Measurements from ENCODE around the gene KIF18B.
"Not testable (repeated sequence)": the region's sequence is repeated elsewhere in the genome, so short reads cannot be mapped to it uniquely, and the experiment has no call there.

KIF18B gene

GRCh38 chr17:44968225-44969143 lies 20.9 kb upstream of the KIF18B start, which contains the start of gene C1QL1:
TSS of gene C1QL1 (minus strand) at chr17:44968303. CDS start at chr17:44968048, 255 bp downstream.
- DNase-seq, result peak; percentile 54 to 77

- no peak for DNase-seq
Observed at GRCh38 chr17:44967907-44968224, 20.3 kb upstream of the KIF18B start.

DNA sequence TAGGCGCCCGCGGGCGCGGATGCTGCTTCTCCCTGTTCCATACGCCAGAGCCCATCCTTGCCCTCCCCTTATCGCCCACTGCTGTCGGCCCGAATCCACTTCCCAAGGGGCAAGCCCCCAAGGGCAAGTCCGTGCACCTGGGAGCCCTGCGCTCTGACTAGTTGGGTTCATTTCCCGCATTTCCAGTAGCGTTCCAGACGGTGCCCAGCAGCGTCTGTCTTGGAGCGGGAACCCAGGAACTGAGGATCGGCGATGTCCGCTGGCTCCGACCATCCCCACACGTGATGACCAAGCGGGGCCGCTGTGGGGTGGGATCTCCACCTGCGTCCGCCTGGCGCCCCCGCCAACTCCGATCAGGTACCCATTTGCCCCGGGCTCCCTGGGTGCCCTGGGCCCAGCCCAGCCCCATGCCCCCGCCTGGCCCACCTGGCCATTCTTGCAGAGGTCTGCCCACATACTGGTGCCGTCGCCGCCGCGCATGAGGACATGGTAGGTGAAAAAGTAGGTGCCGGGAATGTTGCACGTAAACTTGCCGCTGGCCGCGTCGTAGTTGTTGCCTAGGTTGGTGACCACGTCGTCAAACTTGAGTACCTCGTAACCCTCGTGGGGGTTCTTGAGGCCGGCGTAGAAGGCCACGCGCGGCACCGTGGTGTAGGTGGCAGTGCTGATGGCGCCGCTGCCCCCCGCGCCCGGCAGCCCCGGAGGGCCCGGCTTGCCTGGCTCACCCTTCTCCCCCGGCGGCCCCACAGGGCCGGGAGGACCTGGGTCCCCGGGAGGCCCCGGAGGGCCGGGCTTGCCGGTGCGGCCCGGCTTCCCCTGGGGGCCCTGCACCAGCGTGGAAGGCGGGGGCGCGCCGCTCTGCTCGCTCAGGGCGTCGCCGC lies 19.7 kb upstream of the KIF18B start:
- DNase-seq, result no peak

DNA sequence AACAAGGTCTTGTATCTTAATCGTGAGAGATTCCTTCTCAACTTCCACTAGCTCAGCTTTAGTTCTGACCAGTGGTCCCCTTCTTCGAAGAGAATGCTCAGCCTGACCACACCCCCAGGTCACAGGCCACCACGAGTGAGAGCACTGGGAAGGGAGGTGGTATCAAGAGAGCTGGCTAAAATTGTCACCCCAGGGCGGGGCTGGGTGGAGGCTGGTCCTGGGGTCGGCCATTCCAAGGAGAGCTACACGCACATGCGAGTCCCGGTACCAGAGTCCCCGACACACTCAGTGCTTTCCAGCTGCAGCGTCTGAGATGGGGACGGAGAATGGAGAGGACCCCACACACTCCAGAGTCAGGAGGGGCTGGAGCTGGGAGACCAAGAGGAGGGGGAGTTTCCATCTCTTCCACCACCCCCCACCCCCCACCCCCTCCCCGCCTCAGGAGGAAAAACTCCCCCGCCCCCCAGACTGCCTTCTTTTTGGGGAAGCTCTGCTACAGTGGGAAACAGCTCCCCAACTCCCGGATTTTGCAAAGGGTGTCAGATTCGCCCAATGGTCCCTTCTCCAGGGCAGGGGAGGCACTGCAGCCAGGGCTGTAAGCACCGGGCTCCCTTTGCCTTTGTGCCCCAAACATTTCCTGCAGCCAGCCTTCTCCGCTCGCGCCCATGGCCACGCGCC lies 18.9 kb upstream of the KIF18B start:
- no peak for DNase-seq

DNA sequence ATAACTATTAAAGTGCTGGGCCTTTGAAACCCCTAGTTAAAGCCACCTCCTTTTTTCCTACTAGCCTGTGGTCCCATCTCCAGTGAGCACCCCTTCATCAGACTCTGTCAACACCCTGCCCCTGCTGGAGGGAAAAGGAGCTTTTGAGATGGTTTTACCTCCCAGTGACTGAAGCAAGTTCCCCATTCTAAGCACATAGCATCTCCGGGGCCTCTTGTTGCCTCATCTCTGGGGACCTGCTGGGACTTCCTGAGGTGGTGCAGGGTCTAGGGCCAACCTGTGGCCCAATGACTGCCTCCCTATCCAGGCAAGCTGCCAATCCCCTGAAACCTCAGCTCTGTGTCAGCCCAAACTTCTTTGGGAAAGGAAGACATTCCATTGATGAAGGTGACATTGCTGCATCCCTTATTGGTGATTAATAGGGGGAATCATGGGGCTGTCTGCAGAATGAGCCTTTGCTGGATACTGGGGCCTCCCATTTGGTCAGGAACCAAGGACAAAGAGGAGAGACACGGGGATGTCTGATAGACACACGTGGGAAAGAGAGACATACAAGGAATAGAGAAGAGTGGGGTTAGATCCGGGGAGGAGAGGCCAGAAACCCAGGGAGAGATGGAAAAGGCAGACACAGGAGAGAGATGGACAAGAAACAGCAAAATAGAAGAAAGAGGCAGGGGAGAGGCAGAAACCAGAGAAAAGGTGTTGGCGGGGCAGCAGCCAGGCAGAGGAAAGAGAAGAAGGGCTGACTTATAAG lies 18.1 kb upstream of the KIF18B start:
- no peak for DNase-seq

- no peak for DNase-seq
Observed at GRCh38 chr17:44961921-44962350, 14.4 kb upstream of the KIF18B start.

- DNase-seq, result no peak
Observed at GRCh38 chr17:44960691-44961090, 13.1 kb upstream of the KIF18B start.

- DNase-seq, result no peak
Observed at GRCh38 chr17:44959821-44960531, 12.4 kb upstream of the KIF18B start.

DNA sequence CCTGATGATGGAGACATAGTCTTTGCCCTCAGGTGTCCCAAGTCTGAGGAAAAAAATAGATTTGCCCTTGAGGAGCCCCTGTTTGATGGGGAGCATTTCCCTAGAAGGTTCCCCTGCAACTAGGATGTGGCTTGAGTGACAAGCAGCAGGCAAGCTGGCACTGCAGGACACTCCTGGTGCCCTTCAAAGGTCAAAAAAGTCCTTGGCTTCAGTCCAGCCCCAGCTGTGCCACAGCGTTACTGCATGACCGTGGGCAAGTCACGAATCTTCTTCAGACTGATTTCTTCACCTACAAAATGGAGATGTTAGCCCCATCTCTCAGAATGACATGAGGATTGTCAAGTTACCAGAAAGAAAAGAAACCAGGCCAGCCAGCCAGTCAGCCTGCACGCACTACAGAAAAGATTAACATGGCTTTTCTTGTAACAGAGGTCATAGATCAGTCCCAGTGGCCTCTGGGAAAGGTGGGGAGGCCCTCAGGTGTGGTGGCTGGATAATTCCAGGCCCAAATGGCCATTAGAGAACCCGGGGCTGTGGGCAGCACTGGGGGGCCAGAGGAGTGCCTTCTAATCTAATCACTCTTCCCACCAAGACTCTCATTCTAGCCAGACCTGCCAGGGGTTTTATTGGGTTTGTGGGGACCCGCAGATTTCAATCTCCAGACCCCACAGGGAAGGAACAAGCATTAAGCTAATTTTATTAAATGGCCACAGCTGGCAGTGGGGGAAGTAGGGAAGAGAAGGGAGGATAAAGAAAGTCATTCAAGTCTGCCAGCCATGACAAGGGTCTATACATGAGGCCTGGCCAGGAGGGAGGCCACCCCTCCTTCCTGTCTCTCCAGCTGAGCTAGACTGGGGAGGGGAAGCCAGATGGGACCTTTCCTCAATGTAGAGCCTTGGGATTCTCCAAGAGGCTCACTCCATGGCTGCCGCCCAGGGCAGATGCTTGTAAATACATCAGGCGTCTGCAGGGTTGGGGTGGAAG lies 9.7 kb upstream of the KIF18B start:
- DNase-seq, result no peak

DNA sequence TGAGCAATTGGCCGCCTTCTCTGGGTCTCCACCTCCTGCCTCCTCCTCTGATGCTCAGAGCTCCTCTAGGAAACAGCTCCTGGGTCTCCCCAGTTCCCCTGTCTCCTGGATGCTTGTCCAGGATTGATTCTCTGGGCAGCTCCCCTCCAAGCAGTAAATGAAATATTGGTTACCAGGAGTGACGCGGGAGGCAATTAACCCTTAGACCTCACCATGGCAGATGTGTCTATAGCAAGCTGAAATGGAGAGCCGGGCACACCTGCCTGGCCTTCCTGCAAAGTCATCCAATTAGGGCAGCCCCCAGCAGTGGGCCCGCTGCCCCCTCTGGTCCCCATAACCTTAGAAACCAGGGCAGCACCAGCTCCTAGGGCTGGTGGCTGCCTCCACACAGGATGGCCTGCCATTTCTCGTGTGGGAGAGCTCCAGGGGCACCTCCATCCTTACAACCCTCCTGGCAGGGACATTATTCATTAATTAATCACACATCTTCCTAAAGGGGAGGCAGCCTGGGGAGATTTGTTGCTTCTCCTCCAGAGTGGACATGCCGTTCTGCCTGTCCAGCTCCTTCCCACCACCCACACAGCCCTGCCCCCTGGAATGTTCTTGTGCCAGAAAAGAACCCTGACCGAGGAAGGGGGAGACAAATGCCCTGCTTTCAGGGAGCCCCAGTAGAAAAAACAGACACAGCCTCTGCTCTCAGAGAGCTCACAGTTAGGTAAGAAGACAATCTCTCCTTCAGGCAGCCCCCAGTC lies 8.3 kb upstream of the KIF18B start:
- no peak for DNase-seq

DNA sequence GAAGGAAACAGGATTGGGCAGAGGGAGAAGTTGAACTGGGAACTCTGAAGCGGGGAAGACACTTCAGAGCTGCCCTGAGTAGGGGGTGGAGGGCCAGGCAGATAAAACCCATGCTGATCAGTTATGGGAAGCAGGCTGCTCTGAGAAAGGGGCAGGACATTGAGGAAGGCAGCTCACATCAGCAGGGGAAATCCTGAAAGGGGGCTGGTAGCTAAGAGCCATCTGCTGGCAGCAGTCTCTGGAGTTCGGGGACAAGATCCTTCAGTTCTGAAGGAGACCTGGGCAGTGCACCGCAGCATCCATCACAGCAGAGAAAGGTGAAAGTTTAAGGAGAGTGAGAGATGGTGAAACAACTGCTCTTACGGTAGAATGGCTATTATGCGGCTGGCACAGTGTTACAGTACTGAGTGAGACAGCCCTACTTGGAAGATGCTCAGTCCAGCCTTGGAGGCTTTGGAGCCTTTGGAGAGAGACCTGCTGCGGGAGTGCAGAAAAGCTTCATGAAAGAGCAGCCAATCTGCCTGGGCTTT lies 5.4 kb upstream of the KIF18B start:
- no peak for DNase-seq

DNA sequence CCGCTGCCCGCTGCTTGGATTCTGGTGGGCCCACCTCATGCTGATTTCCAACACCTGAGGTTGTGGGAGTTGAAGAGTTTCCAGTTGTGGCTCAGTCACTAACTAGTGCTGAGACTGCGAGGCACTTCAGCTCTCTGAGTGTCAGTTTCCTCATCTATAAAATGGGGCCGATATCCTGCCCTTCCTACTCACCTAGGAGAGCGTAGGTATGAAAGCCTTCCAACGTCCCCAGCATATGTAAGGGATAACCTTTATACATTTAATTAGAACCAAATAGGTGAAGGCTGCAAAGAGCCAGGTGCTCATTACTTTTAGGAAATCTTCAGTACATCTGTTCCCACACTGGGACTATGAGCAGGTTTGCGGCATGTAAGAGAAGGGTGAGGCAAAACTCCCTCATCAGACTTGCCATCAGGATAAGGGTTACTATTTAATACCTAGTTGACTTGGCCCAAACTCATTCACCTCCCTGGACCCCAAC lies 782 bp upstream of the KIF18B start:
- DNase-seq, result no peak

GRCh38 chr17:44945652-44946051 lies 1.9 kb downstream of the KIF18B start:
- not testable (repeated sequence) for DNase-seq

- no peak for DNase-seq
Observed at GRCh38 chr17:44942456-44942855, 5.1 kb downstream of the KIF18B start.

- no peak for DNase-seq
Observed at GRCh38 chr17:44941712-44942331, 5.8 kb downstream of the KIF18B start.

DNA sequence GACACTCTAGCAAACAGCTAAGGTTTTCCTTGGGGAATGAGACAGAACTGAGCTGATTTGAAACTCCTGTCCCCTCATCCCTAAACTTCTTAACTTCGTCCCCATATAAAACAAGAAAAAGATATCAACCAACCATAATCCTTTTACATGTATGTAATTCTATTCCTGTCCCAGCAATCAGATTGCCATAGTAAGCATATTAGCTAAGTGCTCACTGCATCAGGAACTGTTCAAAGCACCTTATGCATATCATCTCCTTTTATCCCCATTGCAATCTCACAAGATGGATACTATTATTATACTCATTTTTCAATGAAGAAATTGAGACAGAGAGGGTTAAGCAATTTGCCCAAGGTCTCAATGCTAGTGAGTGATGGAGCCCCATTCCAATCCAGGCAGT lies 6.8 kb downstream of the KIF18B start:
- no peak for DNase-seq

- no peak for DNase-seq
Observed at GRCh38 chr17:44940317-44940716, 7.3 kb downstream of the KIF18B start.

DNA sequence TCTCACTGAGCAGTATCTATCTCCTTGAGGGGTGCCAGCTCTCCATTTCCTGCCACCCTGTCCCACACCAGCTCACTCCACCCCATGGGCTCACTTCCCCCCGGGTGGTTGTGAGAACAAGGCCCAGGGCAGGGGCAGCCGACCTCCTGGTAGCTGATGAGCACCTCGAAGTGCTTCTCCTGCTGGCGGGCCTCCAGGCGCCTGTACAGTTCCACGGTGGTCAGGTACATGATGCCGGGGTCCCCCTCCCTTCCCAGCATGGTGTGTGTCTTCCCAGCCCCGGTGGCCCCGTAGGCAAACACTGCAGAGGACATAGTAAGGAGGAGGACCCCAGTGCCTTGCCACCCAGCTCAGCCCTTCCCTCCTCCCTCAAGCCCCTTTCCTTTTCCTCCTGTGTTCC lies 12.5 kb downstream of the KIF18B start:
- no peak for DNase-seq

- no peak for DNase-seq
Observed at GRCh38 chr17:44934745-44935105, 12.8 kb downstream of the KIF18B start.
